GM13977 (cell line): Measurements from ENCODE around the gene CDH2.

ENCODE experiments used
- DNase-seq: peaks from one replicate; pipeline ENCODE4 v3.0.0; 2012; ENCODE audit warnings: low spot score
- CTCF ChIP-seq: IDR thresholded peaks from 2 replicates; pipeline ENCODE4 v1.5.1; 2012; ENCODE audit warnings: mild to moderate bottlenecking, control low read depth; ENCODE audit not compliant: insufficient read depth; ENCODE audit errors: extremely low read depth, missing control alignments
- in situ Hi-C: fragments of 300-500 bp; cut with MboI; formaldehyde crosslinking; loops from one replicate; pipeline ENCODE4 v1.12.0; 2022; ENCODE audit warnings: low sequenced_read_pairs, low pct_unique_long_range_greater_than_20kb, mixed read lengths, inconsistent platforms; ENCODE audit not compliant: unreplicated experiment

Gene CDH2

GRCh38 chr18:28171837-28172236 is 5.1 kb downstream of the CDH2 start:
- no peak for DNase-seq
- no peak for TF ChIP-seq CTCF
- in situ Hi-C loops, result no loop called here

- in situ Hi-C loops, result no loop called here
- no peak for DNase-seq
- no peak for TF ChIP-seq CTCF
Observed at GRCh38 chr18:28168725-28169124, 8.2 kb downstream of the CDH2 start.

GRCh38 chr18:28167835-28168349 is 9.0 kb downstream of the CDH2 start:
- TF ChIP-seq CTCF, result no peak
- in situ Hi-C loops, result no loop called here
- no peak for DNase-seq

- in situ Hi-C loops, result no loop called here
- no peak for TF ChIP-seq CTCF
- DNase-seq, result no peak
Observed at GRCh38 chr18:28164771-28165483, 12.0 kb downstream of the CDH2 start.

GRCh38 chr18:28163201-28163775 is 13.6 kb downstream of the CDH2 start:
- DNase-seq, result no peak
- in situ Hi-C loops, result no loop called here
- TF ChIP-seq CTCF, result no peak

GRCh38 chr18:28161608-28162599 is 15.0 kb downstream of the CDH2 start:
- TF ChIP-seq CTCF, result no peak
- in situ Hi-C loops, result no loop called here
- no peak for DNase-seq
